Measurements from ENCODE around the gene HIGD1A.

GRCh38 chr3:42796332-42796885 lies 7.9 kb downstream of the HIGD1A start:
- TF ChIP-seq CTCF (conservative IDR thresholded peaks at IDR 0.05; ENCODE audit: low read depth, low read length) (no peak), EZH2 (IDR thresholded peaks at IDR 0.05; ENCODE audit: low read length, unreplicated experiment) (no peak)

Measured in PC-3 (cell line).